Measurements from ENCODE around the gene ALX3. TPM values are rescaled to one million over a fixed set of nuclear protein-coding genes. Genes with fewer than 3 reads are reported as not detected.

Gene ALX3
- total and polyA plus RNA-seq, 2 of the 8 experiments (the other 6 are each of a cell fraction or from before 2014, with no cell fraction given), result 0.20 TPM; not detected in 1

DNA sequence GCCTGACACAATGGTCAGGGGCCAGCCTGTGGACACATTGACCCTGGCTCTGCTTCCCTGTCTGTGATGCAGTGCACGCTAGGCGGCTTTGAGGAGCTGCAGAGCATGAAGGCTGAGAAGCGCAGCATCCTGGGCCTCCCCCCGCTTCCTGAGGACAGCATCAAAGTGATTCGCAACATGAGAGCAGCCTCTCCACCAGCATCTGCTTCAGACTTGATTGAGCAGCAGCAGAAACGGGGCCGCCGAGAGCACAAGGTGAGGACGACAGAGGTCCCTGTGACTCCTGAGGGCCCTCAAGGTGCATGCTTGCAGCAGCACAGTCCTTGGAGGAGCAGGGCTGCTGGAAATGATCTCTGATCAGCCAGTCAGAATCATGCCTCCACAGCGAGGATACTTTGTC is 27.5 kb downstream of the ALX3 start (continued):
- TF ChIP-seq, protein P1, sequence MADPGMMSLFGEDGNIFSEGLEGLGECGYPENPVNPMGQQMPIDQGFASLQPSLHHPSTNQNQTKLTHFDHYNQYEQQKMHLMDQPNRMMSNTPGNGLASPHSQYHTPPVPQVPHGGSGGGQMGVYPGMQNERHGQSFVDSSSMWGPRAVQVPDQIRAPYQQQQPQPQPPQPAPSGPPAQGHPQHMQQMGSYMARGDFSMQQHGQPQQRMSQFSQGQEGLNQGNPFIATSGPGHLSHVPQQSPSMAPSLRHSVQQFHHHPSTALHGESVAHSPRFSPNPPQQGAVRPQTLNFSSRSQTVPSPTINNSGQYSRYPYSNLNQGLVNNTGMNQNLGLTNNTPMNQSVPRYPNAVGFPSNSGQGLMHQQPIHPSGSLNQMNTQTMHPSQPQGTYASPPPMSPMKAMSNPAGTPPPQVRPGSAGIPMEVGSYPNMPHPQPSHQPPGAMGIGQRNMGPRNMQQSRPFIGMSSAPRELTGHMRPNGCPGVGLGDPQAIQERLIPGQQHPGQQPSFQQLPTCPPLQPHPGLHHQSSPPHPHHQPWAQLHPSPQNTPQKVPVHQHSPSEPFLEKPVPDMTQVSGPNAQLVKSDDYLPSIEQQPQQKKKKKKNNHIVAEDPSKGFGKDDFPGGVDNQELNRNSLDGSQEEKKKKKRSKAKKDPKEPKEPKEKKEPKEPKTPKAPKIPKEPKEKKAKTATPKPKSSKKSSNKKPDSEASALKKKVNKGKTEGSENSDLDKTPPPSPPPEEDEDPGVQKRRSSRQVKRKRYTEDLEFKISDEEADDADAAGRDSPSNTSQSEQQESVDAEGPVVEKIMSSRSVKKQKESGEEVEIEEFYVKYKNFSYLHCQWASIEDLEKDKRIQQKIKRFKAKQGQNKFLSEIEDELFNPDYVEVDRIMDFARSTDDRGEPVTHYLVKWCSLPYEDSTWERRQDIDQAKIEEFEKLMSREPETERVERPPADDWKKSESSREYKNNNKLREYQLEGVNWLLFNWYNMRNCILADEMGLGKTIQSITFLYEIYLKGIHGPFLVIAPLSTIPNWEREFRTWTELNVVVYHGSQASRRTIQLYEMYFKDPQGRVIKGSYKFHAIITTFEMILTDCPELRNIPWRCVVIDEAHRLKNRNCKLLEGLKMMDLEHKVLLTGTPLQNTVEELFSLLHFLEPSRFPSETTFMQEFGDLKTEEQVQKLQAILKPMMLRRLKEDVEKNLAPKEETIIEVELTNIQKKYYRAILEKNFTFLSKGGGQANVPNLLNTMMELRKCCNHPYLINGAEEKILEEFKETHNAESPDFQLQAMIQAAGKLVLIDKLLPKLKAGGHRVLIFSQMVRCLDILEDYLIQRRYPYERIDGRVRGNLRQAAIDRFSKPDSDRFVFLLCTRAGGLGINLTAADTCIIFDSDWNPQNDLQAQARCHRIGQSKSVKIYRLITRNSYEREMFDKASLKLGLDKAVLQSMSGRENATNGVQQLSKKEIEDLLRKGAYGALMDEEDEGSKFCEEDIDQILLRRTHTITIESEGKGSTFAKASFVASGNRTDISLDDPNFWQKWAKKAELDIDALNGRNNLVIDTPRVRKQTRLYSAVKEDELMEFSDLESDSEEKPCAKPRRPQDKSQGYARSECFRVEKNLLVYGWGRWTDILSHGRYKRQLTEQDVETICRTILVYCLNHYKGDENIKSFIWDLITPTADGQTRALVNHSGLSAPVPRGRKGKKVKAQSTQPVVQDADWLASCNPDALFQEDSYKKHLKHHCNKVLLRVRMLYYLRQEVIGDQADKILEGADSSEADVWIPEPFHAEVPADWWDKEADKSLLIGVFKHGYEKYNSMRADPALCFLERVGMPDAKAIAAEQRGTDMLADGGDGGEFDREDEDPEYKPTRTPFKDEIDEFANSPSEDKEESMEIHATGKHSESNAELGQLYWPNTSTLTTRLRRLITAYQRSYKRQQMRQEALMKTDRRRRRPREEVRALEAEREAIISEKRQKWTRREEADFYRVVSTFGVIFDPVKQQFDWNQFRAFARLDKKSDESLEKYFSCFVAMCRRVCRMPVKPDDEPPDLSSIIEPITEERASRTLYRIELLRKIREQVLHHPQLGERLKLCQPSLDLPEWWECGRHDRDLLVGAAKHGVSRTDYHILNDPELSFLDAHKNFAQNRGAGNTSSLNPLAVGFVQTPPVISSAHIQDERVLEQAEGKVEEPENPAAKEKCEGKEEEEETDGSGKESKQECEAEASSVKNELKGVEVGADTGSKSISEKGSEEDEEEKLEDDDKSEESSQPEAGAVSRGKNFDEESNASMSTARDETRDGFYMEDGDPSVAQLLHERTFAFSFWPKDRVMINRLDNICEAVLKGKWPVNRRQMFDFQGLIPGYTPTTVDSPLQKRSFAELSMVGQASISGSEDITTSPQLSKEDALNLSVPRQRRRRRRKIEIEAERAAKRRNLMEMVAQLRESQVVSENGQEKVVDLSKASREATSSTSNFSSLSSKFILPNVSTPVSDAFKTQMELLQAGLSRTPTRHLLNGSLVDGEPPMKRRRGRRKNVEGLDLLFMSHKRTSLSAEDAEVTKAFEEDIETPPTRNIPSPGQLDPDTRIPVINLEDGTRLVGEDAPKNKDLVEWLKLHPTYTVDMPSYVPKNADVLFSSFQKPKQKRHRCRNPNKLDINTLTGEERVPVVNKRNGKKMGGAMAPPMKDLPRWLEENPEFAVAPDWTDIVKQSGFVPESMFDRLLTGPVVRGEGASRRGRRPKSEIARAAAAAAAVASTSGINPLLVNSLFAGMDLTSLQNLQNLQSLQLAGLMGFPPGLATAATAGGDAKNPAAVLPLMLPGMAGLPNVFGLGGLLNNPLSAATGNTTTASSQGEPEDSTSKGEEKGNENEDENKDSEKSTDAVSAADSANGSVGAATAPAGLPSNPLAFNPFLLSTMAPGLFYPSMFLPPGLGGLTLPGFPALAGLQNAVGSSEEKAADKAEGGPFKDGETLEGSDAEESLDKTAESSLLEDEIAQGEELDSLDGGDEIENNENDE (IDR thresholded peaks at IDR 0.05; ENCODE audit: insufficient replicate concordance, low read length), result no peak

All from H1 (cell line).